GM21423 (cell line): ENCODE measurements around the gene LGALS1.
"Not testable (repeated sequence)": the region's sequence is repeated elsewhere in the genome, so short reads cannot be mapped to it uniquely, and the experiment has no call there.

ENCODE experiments used
- ATAC-seq: cut with Tn5 transposase; IDR thresholded peaks from one replicate; pipeline ENCODE4 v1.9.1; 2021; ENCODE audit warnings: mild to moderate bottlenecking, moderate library complexity; ENCODE audit not compliant: unreplicated experiment

LGALS1 gene

DNA sequence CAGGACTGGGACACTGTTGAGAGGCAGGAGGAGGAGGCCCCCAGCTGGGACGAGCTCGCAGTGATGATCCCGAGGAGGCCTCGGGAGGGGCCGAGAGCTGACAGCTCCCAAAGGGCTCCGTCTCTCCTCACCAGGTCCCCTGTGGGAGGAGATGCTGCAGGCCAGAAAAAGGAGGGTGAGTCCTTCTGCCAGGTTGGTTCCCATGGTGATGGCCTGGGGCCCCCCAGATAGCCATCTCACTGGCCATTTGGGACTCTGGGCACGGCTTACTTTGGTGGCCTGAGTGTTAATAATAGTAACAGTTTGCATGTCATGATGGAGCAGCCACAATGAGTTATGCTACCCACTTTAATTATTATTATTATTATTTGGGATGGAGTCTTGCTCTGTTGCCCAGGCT is 40.3 kb downstream of the LGALS1 start:
- no peak for ATAC-seq

DNA sequence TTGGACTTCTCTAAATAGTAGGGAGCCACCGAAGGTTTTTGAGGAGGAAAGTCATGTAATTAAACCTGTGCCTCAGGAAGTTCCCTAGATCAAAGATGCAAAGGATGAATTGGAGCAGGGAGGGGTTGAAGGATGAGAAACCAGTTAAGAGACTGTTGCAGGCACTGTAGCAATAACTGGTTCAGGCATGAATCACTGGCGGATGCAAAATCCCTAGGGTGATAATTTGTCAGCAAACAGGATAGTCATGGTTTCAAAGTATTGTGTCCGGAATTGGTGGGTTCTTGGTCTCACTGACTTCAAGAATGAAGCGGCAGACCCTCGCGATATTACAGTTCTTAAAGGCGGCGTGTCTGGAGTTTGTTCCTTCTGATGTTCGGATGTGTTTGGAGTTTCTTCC is 41.3 kb downstream of the LGALS1 start:
- no peak for ATAC-seq

DNA sequence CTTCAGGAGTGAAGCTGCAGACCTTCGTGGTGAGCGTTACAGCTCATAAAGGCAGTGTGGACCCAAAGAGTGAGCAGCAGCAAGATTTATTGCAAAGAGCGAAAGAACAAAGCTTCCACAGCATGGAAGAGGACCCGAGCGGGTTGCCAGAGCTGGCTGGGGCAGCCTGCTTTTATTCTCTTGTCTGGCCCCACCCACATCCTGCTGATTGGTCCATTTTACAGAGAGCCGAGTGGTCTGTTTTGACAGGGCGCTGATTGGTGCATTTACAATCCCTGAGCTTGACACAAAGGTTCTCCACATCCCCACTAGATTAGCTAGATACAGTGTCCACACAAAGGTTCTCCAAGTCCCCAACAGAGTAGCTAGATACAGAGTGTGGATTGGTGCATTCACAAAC is 41.8 kb downstream of the LGALS1 start:
- not testable (repeated sequence) for ATAC-seq

DNA sequence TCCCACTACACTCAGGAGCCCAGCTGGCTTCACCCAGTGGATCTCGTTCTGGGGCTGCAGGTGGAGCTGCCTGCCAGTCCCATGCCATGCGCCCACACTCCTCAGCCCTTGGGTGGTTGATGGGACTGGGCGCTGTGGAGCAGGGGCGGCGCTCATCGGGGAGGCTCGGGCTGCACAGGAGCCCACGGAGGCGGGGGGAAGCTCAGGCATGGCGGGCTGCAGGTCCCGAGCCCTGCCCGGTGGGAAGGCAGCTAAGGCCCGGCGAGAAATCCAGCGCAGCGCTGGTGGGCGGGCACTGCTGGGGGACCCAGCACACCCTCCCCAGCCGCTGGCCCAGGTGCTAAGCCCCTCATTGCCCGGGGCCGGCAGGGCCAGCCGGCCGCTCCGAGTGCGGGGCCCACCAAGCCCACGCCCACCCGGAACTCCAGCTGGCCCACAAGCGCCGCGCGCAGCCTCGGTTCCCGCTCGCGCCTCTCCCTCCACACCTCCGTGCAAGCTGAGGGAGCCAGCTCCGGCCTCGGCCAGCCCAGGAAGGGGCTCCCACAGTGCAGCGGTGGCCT is 42.4 kb downstream of the LGALS1 start:
- ATAC-seq: not testable (repeated sequence)

DNA sequence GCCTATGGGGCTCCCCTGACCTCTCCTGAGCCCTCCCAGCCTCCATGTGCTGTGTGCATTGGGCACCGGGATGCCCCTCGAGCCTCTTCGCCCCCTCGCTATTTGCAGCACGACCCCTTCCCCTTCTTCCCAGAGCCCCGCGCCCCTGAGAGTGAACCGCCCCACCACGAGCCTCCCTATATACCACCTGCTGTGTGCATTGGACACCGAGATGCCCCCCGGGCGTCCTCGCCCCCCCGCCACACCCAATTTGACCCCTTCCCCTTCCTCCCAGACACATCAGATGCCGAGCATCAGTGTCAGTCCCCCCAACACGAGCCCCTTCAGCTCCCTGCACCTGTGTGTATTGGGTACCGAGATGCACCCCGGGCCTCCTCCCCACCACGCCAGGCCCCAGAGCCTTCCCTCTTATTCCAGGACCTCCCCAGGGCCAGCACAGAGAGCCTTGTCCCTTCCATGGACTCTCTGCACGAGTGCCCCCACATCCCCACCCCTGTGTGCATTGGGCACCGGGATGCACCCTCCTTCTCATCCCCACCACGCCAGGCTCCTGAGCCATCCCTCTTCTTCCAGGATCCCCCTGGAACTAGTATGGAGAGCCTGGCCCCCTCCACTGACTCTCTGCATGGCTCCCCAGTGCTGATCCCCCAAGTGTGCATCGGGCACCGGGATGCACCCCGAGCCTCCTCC is 50.3 kb downstream of the LGALS1 start:
- no peak for ATAC-seq

DNA sequence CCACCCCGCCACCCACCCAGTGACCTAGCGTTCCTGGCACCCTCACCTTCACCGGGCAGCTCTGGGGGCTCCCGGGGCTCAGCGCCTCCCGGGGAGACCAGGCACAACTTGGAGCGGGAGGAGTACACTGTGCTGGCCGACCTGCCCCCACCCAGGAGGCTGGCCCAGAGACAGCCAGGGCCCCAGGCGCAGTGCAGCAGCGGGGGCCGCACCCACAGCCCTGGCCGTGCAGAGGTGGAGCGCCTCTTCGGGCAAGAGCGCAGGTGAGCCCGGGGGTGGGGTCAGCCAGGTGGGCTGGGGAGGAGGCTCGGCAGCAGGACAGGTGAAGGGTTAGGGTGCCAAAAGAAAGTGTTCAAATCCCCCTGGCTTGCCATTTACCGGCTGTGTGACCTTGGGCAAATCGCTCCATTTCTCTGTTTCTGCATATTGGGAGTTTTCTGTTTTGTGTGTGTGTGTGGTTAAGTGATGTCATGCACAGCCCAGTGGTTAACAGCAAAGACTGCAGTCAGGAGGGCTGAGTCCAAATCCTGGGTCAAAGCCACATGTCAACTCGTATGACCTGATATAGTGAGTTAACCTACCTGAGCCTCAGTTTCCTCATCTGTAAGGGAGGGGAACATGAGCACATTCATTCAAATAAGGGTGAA is 50.9 kb downstream of the LGALS1 start:
- ATAC-seq: no peak

DNA sequence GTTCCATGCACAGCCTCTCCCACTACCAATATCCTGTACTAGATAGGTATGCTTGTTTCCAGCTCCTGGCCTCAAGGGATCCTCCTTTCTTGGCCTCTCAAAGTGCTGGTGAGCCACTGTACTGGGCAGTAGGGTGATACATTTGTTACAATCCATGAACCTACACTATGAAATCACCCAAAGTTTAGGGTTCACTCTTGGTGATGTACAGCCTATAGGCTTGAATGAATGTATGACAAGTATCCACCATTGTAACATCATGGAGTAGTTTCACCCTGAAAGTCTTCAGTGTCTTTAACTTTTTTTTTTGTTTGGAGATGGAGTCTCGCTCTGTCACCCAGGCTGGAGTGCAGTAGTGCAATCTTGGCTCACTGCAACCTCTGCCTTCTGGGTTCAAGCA is 53.2 kb downstream of the LGALS1 start:
- ATAC-seq: no peak
